Measurements from ENCODE around the gene CLEC3B. TPM values are rescaled to one million over a fixed set of nuclear protein-coding genes. Genes with fewer than 3 reads are reported as not detected.

The CLEC3B gene
- total and polyA plus RNA-seq, 2 of the 8 experiments (the other 6 are each of a cell fraction or from before 2014, with no cell fraction given): 0.32 TPM; not detected in 1

- H3K27me3 ChIP-seq (replicated peaks in 1 of 4; ENCODE audit: control insufficient read depth in 3 of 4, extremely low read depth in 1 of 4, insufficient read depth in 3 of 4, low read length in 3 of 4): peaks cover 0 to 15% (median 12%) of the 10 kb centered on the region in 4 experiments; a peak in 6 of 7 replicates
- no peak overlapping the region for H3K4ac ChIP-seq (replicated peaks; ENCODE audit: insufficient read length, low read depth, low read length)
- no peak overlapping the region for H3K9ac ChIP-seq (replicated peaks in 1 of 4; ENCODE audit: extremely low read depth in 1 of 4, low read depth in 3 of 4, low read length in 3 of 4)
- H3K4me2 ChIP-seq (ENCODE audit: insufficient read depth in 1 of 2, low read depth in 2 of 2, low read length in 2 of 2): no peak overlapping the region
- no peak overlapping the region for H2BK5ac ChIP-seq (ENCODE audit: low read depth, low read length)
- H3K14ac ChIP-seq (ENCODE audit: insufficient read length): no peak overlapping the region
- no peaks in the 10 kb centered on the region for H3K36me3 ChIP-seq (ENCODE audit: control insufficient read depth in 2 of 4, insufficient read depth in 4 of 4, low read length in 3 of 4)
- no peak for FAIRE-seq
- no peaks in the 10 kb centered on the region for H3K9me3 ChIP-seq (ENCODE audit: insufficient read depth in 2 of 2, low read depth in 1 of 2, low read length in 1 of 2)
- ChIA-PET CTCF (ENCODE audit: partially characterized antibody) (interaction anchor here (0.5 to 14.6 kb wide), 3 partner anchors 12 to 267 kb away, joined by 3 to 263 read pairs (median 3); no protein-coding TSS in a partner anchor), POLR2A (ENCODE audit: partially characterized antibody) (no interaction called here)
- H3K23me2 ChIP-seq (ENCODE audit: low read depth, low read length): no peaks in the 10 kb centered on the region; the same call in 1 of the 2 replicates
- WGBS, 2 experiments (ENCODE audit: extremely low coverage in 1 of 2, insufficient coverage in 1 of 2, insufficient read length in 1 of 2, insufficient replicate concordance in 2 of 2, low coverage in 1 of 2, low lambda C conversion rate in 2 of 2, missing lambda C conversion rate in 1 of 2): 96% methylated on average over 5 of the region's 6 CpGs; no CpG with 5 or more reads in 1 of the 2 experiments
- H3K27ac ChIP-seq (ENCODE audit: low read depth, low read length): no peak overlapping the region
- no peak overlapping the region for H2BK120ac ChIP-seq (replicated peaks; ENCODE audit: low read depth, low read length)
- H3K79me2 ChIP-seq (ENCODE audit: control insufficient read depth in 1 of 2, insufficient read depth in 2 of 2, low read length in 2 of 2): no peaks in the 10 kb centered on the region
- H3K4me1 ChIP-seq (replicated peaks in 1 of 4; ENCODE audit: control insufficient read depth in 3 of 4, insufficient read depth in 4 of 4, low read length in 3 of 4): peaks cover 0 to 2% (median 1%) of the 10 kb centered on the region in 4 experiments; a peak in 4 of 7 replicates
- H2BK12ac ChIP-seq (ENCODE audit: low read depth, low read length): no peak overlapping the region
- no peak overlapping the region for H3K18ac ChIP-seq (ENCODE audit: extremely low read depth, low read length)
- H2BK15ac ChIP-seq (ENCODE audit: low read length): no peak overlapping the region
- DNase-seq (ENCODE audit: low read depth in 1 of 2, low spot score in 2 of 2): no peak
- no peak overlapping the region for H2AFZ ChIP-seq (ENCODE audit: low read length)
- H4K8ac ChIP-seq (ENCODE audit: extremely low read depth, insufficient read depth, low read length): no peak overlapping the region
- H4K20me1 ChIP-seq (replicated peaks in 1 of 2; ENCODE audit: control insufficient read depth in 1 of 2, insufficient read depth in 2 of 2, low read length in 2 of 2): peaks cover 0 to 2% of the 10 kb centered on the region in 2 experiments
- no peak overlapping the region for H4K91ac ChIP-seq (replicated peaks; ENCODE audit: insufficient read length, low read length)
- H4K5ac ChIP-seq (ENCODE audit: insufficient read length, low read depth, low read length): no peak overlapping the region
- no peak overlapping the region for H2BK20ac ChIP-seq (ENCODE audit: low read length)
- H2AK5ac ChIP-seq (ENCODE audit: low read depth, low read length): no peak overlapping the region
- H3K4me3 ChIP-seq (ENCODE audit: extremely low read depth in 1 of 4, insufficient read depth in 2 of 4, low read depth in 3 of 4, low read length in 4 of 4): no peak overlapping the region
- no peak overlapping the region for H3K56ac ChIP-seq (replicated peaks; ENCODE audit: insufficient read length, low read depth, low read length)
- no peak for TF ChIP-seq RNF2 (IDR thresholded peaks at IDR 0.05; ENCODE audit: borderline replicate concordance, low read depth, low read length, missing control alignments, poor library complexity, severe bottlenecking)
- no peak for TF ChIP-seq ZNF274 (IDR thresholded peaks at IDR 0.05; ENCODE audit: borderline replicate concordance, extremely low read depth, low read length)
- TF ChIP-seq CREB1 (IDR thresholded peaks at IDR 0.05): no peak
- no peak for TF ChIP-seq CEBPB (IDR thresholded peaks at IDR 0.05; ENCODE audit: low read depth, low read length)
- no peak for TF ChIP-seq RAD21 (IDR thresholded peaks at IDR 0.05 in 1 of 2, conservative IDR thresholded peaks at IDR 0.05 in 1 of 2; ENCODE audit: low read depth in 2 of 2, low read length in 2 of 2)
- no peak for TF ChIP-seq SIN3A (conservative IDR thresholded peaks at IDR 0.05 in 1 of 2, IDR thresholded peaks at IDR 0.05 in 1 of 2; ENCODE audit: low read depth in 1 of 2, low read length in 2 of 2)
- no peak for TF ChIP-seq E2F6 (IDR thresholded peaks at IDR 0.05)
- TF ChIP-seq CBX8 (IDR thresholded peaks at IDR 0.05; ENCODE audit: borderline replicate concordance, low read depth, low read length): no peak
- TF ChIP-seq POLR2AphosphoS5 (IDR thresholded peaks at IDR 0.05; ENCODE audit: low read depth, low read length): no peak
- TF ChIP-seq KDM1A (IDR thresholded peaks at IDR 0.05; ENCODE audit: borderline replicate concordance, low read length): no peak
- TF ChIP-seq KDM4A (IDR thresholded peaks at IDR 0.05; ENCODE audit: low read depth, low read length, severe bottlenecking): no peak
- TF ChIP-seq FOSL1 (IDR thresholded peaks at IDR 0.05; ENCODE audit: insufficient read depth, low read depth, low read length): no peak
- no peak for TF ChIP-seq MAFK (IDR thresholded peaks at IDR 0.05; ENCODE audit: low read depth, low read length)
- no peaks in the 10 kb centered on the region for H3K79me1 ChIP-seq (ENCODE audit: low read depth, low read length)
- no peak overlapping the region for H3K23ac ChIP-seq (ENCODE audit: insufficient read length)
Measured at GRCh38 chr3:45051685-45052084, 25.6 kb downstream of the CLEC3B start.
